DMS 273 treated with DMSO at 0.1 percent for 48 hours (cell line): ENCODE measurements around the gene CHAT.

Experiments
- DNase-seq: peaks from one replicate; lab custom pipeline; 2025; lab: John Stamatoyannopoulos, UW

Gene CHAT

GRCh38 chr10:49631975-49632374 lies 18.1 kb downstream of the CHAT start:
- DNase-seq = no peak

- DNase-seq = no peak
Observed at GRCh38 chr10:49632406-49633317, 18.8 kb downstream of the CHAT start.

GRCh38 chr10:49633327-49634068 lies 19.7 kb downstream of the CHAT start:
- peak; percentile 72 for DNase-seq

- DNase-seq = peak; percentile 59
Observed at GRCh38 chr10:49634069-49634660, 20.3 kb downstream of the CHAT start.

DNA sequence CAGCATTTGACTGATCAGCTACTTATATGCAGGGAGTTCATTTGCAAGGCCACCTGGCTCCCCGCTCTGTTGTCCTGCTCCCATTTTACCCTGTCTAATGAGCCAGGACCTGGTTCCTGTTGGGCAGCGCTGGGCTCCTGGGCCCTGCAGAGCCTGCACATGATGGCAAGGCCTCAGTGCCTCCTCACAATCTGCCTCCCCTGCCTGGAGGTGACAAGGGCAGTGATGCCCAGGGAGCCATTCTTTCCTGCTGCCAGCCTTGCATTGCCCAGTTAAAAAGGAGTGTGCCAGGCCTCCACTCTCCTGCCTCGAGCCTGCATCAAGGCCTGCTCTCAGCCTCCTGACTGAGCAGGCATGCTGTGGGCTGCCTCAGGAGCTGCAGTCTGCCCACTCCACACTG lies 28.5 kb downstream of the CHAT start:
- no peak for DNase-seq

DNA sequence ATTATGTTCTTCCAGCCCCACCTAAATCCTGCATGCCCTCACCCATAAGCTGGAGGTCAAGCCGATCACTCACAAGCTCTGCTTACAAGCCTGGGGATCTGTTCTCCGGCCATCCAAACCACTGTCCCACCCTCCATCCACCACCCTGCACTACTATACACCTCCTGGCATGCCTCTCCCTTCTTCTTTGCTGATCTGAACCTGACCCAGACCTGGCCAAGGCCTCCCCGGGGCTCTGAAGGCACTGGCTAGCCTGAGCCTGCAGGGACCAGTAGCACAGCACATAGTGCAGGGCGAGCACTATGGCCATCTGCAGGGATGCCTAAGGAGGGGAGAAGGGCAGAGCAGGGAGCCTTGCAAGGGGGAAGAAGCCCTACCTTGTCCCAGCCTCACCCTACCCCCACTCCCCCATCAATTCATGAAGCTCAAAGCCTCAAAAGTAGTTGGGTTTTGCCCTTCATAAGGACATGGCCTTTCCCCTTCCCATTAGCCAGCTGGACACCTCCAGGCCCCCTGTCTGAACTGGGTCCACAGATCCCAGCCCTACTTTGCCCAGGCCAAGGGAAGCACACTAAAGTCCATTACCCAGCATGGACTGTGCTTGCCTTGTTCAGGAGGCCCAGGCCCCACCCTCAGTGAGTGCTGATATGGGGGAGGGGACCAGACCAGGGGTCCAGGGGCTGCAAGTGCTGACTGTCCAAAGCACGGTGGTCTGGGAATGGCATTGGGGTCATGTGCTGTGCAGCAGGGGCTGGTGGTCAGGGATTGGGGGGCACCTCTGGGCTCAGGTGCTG lies 29.6 kb downstream of the CHAT start:
- DNase-seq = no peak

DNA sequence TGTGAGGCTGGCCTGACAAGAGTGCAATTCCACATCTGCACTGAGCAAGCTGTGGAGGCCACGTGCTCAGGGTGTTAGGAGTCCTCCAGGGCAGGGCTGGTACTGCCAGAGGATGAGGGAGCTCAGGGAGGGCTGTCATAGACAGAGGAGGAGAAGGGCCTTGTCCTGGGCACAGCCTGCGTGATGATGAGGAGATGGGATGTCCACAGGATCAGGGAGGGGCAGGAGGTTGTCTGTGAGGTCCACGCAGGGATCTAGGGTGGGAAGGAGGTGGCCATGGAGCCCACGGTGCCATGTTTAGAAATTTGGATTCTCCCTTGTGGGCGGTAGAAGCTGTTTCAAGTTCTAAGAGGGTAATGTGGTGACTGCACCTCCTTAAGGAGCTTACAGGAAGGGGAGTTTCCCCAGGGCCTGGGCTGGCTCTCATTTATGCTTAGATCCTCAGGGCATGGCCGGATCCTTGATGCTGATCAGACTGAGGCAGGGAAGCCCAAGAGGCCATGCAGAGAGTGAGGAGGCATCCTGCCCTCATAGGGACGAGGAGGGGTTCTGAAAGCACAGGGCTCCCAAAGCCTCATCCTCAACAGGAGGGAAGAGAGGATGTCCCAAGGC lies 30.3 kb downstream of the CHAT start:
- no peak for DNase-seq

- DNase-seq = no peak
Observed at GRCh38 chr10:49645417-49645816, 31.6 kb downstream of the CHAT start.

DNA sequence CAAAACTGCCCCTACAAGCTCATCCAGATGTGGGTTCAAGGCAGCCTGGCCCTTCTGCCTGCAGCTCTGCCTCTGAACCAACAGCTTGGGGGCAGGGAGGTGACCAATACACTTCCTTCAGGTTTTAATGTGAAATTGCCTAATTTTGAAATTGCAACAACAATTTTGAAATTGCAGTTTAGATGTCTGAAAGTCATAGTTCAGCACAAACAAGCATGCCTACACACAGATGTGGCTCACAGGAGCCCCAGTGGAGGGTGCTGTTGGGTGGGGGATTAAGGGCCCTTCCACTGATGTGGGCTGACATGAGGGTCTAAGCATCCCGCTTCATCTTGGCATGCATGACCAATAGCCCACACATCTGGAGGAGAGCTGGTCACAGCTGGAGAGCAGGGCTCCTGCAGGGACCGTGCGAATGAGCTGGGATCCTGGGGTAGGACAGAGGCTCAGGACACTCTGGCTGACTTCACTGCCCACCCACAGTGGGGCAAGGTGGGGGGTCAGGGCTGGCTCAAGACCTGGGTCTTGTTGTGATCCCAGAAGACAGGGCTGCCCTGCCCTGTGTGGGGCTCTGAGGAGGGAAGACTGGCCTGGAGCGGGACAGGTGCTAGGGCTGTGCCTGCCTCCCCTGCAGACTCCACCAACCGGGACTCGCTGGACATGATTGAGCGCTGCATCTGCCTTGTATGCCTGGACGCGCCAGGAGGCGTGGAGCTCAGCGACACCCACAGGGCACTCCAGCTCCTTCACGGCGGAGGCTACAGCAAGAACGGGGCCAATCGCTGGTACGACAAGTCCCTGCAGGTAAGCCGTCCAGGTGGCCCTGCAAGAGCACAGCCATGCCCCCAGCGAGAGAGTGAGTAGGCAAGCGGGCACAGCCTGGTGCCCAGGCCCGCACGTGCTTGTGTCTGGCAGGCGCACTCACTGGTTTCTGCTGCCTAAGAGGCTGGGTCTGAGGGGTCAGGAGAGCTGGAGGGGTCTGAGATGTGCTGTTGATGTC lies 32.3 kb downstream of the CHAT start:
- DNase-seq = no peak

DNA sequence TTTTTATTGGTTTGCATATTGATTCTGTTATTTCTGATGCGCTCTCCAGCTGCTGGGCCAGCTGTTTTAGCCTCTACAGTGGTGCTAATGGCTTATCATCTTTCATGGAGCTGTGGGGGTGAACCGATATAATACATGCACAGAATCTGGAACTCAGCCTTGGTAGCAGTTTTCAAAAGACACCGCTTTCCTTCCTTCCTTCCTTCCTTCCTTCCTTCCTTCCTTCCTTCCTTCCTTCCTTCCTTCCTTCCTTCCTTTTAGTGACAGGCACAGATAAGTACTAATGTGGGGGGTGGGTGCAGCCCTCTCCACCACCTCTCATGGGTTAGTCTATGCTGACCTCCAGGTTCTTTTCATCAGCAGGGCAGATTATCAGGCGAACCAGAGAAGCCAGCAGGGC lies 33.7 kb downstream of the CHAT start:
- no peak for DNase-seq

DNA sequence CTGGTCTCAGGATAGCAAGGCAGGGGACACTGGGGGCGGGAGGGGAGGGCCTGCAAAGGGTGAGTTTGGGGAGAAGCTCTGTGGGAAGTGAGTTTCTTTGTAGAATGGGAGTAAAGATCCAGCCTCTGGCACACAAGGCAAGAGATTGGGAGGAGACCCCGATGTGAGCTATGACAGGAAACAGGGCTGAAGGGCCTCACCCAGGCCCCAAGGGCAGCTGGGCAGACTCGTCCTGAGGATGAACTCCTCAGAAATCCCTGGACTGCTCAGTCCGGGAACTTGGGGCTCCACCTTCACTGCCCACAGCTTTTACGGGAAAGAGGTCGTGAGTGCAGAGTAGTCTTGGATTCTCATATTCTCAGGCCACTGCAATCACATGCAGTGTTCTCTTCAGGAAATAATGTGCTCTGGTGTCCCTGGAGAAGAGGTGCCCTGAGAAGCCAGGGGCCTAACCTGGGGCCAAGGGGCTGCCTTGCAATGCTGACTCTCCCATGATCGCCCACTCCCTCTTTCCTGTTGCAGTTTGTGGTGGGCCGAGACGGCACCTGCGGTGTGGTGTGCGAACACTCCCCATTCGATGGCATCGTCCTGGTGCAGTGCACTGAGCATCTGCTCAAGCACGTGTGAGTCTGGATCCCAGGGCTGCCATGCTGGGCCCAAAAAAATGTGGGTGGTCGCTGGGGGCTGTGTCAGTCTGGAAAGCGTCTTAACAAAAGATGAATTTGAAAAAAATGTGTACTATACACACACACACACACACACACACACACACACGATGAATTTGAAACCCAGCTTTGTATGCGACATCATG lies 34.4 kb downstream of the CHAT start:
- no peak for DNase-seq

GRCh38 chr10:49649294-49649693 lies 35.5 kb downstream of the CHAT start:
- DNase-seq = no peak

DNA sequence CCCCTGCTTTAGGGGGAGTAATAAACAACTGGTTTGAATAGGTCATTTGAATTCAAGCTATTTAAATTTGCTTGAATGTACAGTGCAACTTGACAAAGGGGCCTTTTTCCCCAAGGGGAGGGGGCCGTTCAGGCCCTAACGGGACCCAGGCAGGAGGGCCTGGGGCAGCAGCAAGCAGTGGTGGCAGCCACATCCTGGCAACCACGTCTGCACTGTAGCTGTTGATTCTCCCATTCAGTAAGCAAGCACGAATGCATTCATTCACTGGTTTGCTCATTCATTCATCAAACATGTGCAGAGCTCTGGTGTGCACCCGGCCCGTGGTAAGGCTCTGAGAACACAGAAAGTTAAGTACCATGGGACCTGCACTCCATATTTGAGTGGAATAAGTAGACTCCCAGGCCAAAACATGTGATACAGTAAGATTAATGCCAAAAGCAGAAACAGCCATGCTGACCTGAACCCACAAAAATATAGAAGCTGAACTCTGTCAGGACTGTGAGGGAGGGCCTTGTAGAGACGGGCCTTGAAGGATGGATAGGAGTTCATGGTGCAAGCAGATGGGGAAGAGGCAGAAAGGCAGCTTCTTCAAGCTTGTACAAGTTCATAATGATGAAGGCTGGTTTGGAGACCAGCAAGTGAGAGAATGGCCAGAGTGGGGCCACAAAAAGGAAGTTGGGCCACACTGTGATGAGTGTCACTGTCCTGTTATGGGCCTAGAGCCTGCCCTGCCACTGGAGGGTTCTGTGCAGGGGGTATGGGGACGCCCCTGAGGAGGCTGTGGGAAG lies 36.3 kb downstream of the CHAT start:
- no peak for DNase-seq

DNA sequence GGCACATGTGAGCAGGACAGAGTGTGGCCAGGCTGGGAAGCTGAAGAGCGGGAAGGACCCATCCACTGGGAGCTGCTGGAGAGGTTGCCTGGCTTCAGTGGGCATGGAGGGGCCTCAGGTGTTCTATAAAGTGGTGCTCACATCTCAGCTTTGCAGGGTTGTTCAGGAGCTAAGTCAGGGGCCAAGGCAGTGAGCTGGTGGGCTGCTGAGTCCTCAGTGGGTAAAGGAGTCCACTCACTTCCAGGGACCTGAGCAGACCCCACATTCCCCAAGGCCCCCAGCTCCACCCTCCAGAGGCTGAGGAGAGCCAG lies 36.8 kb downstream of the CHAT start:
- no peak for DNase-seq

DNA sequence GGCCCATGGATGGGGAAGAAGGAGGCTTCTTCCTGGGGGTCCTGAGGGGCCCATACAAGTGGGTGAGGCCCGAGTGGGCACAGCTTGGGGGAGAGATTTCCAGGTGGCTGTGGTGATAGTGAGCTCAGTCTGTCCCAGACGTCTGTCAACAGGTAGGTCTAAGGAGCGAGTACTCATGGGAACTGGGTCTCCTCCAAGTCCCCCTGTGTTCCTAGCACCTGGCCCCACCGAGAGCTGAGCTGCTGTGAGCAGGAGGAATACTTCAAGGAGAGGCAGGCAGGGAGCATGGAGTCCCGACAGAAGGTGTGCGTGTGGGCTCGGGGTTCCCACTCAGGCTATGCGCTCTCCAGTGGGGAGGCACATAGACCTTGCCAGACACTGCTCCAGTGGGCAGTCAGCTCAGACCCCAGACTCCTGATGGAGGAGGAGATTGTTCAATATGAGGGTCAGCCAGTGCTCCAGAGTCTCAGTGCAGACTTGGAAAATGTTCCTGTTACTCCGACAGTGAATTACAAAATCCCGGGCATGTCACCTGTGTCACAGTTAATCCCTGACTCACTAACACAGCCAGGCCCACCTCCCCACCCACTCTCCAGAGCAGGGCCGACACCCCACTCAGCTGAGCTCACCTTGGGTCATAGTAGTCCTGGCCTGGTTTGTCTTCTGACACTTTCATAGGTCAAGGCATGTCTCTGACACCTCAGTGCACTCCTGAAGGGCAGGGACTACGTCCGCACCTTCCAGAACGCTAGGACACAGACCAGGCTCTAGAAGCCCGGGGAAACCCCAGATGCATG lies 37.4 kb downstream of the CHAT start:
- no peak for DNase-seq

DNA sequence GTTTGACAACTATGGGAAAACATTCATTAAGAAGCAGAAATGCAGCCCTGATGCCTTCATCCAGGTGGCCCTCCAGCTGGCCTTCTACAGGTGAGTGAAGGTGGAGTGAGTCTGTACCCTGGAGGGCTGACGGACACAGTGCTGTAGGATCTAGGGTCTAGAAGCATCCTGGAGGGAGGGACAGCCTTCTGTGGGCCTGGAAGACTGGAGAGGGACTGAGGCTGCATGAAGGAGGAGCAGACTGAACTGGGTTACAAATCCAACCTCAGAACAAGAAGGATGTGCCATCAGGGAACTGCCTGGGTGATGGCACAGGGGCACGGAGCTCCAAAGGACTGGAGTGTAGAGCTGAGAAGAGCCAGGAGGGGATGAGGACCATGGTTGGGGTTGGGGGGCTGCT lies 38.1 kb downstream of the CHAT start:
- DNase-seq = no peak

DNA sequence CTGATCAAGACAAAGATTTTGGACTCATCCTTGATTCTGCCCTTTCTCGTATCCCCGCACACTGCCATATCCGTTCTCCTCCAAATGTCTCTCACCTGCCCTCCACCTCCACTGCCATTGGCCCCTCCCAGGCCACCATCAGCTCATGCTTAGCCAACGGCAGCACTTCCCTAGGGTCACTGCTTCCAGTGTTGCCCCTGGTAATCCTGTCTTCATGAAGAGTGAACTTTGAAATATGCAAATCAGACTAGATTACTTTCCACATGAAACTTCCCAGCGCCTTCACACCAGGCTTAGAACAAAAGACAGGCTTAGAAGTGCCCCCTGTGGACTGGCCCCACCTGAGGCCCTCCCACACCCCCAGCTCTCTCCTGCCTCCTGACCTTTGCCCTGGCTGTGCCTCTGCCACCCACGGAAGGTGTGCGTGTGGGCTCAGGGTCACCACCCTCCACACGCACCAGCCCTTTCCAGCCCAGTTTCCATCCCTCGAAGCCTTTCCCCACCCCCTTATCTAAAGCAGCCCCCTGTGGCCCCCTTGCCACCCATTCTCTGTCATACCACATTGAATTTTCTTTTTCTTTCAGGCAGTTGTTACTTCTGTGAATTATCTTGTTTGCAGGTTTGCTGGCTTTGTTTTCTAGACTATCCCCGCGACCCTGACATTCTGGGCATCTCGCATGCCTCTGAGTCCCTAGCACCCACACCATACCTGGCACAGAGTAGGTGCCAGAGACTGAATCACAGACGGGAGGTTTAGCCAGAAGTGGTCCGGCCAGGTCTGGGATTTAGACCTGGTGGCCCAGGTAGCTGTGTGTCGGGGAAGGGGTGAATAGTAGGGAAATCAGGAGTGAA lies 38.8 kb downstream of the CHAT start:
- no peak for DNase-seq
